Fibroblast of villous mesenchyme (primary cell): ENCODE measurements around the gene LIPN. TPM values are rescaled to one million over a fixed set of nuclear protein-coding genes. Genes with fewer than 3 reads are reported as not detected.
A peak's percentile ranks its signal among the peaks of the same experiment; 100 is the strongest.

Source experiments
- DNase-seq: peaks from one replicate; pipeline ENCODE4 v3.0.0-alpha.2; 2010; ENCODE audit warnings: low read depth
- H3K4me3 ChIP-seq: 2 replicates; pipeline ENCODE4 v1.5.1; 2011; ENCODE audit warnings: low read depth, mild to moderate bottlenecking, low read length
- CTCF ChIP-seq: IDR thresholded peaks from 2 replicates; pipeline ENCODE4 v1.5.1; 2012; ENCODE audit warnings: low read depth, mild to moderate bottlenecking, low read length; ENCODE audit not compliant: insufficient read depth
- total RNA-seq: library from RNA; depleted of rRNA; stranded (reverse); fragments of >200 nt; gene quantifications from 2 replicates; pipeline ENCODE4 v1.2.3, GENCODE V29; 2012

The LIPN gene
- not detected in 2 replicates for total RNA-seq

- no peak within 1 kb of the TSS for H3K4me3 ChIP-seq
- TF ChIP-seq CTCF, result no peak
- DNase-seq, result no peak
Observed at GRCh38 chr10:88759366-88760101, at the start of gene LIPN. LIPN (plus strand) TSS chr10:88760020; CDS start chr10:88761406, 1,386 bp downstream.

GRCh38 chr10:88715517-88715916 lies 44.3 kb upstream of the LIPN start:
- TF ChIP-seq CTCF, result no peak
- no peak overlapping the region for H3K4me3 ChIP-seq
- no peak for DNase-seq

- TF ChIP-seq CTCF, result no peak
- no peak overlapping the region for H3K4me3 ChIP-seq
- no peak for DNase-seq
Observed at GRCh38 chr10:88721392-88721791, 38.4 kb upstream of the LIPN start.

- no peak overlapping the region for H3K4me3 ChIP-seq
- no peak for TF ChIP-seq CTCF
- no peak for DNase-seq
Observed at GRCh38 chr10:88725798-88726197, 34.0 kb upstream of the LIPN start.

GRCh38 chr10:88728107-88728763 lies 31.6 kb upstream of the LIPN start:
- peak; percentile 56 for TF ChIP-seq CTCF
- H3K4me3 ChIP-seq, result no peak overlapping the region
- DNase-seq, result peak; percentile 21

GRCh38 chr10:88730864-88731263 lies 29.0 kb upstream of the LIPN start:
- no peak for DNase-seq
- H3K4me3 ChIP-seq, result no peak overlapping the region
- no peak for TF ChIP-seq CTCF
